HG02852 (cell line): ENCODE data around the gene PLEKHH3.

ENCODE experiments used
- ATAC-seq: cut with Tn5 transposase; IDR thresholded peaks from one replicate; pipeline ENCODE4 v1.9.1; 2021; ENCODE audit warnings: mild to moderate bottlenecking, moderate library complexity; ENCODE audit not compliant: unreplicated experiment

Gene PLEKHH3

GRCh38 chr17:42686520-42687128, 9.8 kb upstream of the PLEKHH3 start:
- no peak for ATAC-seq

GRCh38 chr17:42685831-42686230, 9.0 kb upstream of the PLEKHH3 start:
- ATAC-seq, result no peak

DNA sequence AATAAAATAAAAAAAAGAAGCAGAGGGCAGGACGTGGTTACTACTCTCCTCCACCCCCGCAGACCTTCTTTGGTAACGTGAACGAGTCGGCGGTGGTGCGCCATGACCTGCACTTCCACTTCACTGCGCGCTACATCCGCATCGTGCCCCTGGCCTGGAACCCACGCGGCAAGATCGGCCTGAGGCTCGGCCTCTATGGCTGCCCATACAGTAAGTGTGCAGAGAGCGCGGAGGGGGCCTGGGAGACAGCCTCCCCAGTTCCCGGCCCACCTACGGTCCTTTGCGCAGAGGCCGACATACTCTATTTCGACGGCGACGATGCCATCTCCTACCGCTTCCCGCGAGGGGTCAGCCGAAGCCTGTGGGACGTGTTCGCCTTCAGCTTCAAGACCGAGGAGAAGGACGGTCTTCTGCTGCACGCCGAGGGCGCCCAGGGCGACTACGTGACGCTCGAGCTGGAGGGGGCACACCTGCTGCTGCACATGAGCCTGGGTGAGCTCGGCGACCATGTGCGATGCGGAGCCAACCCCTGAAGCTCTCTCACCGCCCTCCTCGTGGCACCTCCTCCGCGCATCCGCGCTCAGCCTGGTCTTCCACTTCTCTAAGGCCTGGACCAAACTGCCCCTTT, 8.2 kb upstream of the PLEKHH3 start:
- no peak for ATAC-seq

DNA sequence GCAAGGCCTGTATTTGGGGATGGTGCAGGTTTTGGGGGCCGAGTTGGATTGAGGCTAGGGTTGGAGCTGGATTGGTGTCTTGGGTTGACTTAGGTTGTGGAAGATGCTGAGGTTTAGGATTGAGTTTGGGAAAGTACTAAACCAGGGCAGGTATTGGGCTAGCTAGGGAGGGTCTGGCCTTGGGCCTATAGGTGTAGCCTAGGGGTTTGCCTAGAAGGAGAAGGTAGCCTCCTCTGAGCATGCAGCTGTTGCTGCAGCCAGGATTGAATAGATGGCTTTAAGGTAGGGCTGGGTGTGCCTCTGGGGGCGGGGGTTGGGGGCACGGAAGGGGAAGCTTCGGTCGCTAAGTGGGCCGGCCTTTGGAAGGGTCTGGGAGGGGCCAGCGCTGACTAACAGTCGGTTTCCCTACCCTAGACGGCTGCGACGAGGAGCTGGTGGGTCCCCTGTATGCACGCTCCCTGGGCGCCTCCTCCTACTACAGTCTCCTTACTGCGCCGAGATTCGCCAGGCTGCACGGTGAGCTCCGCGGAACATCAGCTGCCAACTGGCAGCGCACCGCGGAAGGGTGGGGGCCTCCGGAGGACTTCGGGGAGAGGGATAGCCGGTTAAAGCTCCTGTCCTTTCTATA, 6.7 kb upstream of the PLEKHH3 start:
- no peak for ATAC-seq

- ATAC-seq, result no peak
These were observed 6.1 kb upstream of the PLEKHH3 start for GRCh38 chr17:42682722-42683403.

- no peak for ATAC-seq
These were observed 5.4 kb upstream of the PLEKHH3 start, which contains the start of gene CNTNAP1 for GRCh38 chr17:42681976-42682721. Gene CNTNAP1, plus strand, starts transcription at chr17:42682531. Its CDS starts 299 bp downstream, at chr17:42682830.

- ATAC-seq, result no peak
These were observed 3.6 kb upstream of the PLEKHH3 start for GRCh38 chr17:42680331-42680808.

DNA sequence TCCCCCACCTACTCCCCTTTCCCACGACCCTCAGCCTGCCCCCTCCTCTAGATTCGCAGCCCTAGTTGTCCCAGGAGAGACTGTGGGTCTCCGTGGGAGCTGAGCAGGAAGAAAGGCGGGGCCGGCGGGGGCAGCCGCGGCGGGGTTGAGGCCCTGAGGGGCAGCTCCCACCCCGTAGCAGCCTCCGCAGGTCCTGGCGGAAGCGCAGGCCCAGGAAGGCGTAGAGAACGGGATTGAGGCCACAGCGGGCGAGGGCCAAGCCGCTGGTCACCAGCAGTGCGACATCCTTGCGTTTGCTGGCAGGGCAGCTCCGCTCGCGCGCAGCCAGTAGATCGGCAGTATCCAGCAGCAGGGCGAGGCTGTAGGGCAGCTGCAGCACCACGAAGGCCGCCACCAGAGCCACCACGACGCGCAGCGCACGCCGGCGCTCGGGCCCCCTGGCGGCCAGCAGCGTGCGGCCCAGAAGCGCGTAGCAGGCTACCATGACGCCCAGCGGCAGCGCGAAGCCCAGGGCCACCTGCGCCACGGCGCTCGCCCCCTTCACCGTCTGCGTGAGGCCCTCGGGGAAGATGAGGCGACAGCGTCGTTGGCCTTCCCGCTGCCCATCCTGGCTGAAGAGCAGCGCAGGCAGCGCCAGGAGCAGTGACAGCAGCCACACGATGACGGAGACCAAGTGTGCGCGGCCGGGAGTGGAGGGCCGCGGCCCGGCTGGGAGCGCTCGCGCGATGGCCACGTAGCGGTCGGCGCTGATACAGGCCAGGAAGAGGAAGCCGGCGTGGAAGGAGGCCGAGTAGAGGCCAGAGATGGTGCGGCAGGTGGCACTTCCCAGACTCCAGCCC, 2.9 kb upstream of the PLEKHH3 start:
- no peak for ATAC-seq

DNA sequence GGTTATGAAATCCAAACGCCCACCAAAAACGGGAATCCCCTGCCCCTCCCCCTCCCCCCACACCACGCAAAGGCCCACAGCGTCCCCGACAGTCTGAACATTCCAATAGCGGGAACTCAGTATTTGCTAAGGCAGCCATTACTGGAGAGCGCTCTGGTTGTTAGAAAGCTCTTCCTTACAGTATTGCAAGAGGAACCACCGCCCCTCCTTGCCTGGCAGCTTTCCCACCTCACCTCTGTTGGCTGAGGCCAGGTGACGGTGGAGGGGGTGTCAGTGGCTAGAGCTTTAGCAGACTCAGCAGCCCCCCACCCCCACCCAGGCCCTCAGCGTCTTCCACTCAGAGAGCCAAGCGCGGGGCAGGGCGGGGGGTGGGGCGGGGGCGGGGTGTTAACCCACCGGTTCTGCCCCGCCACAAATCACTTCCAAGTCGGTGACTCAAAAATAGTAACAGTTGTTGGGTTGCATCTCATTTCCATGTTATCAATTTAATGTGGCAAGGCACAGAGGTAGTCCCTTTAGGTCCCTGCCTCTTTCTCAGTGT, 2.2 kb upstream of the PLEKHH3 start:
- no peak for ATAC-seq

- ATAC-seq, result peak; percentile 21
These were observed 1.4 kb upstream of the PLEKHH3 start for GRCh38 chr17:42677921-42678781.

GRCh38 chr17:42677012-42677857, 441 bp upstream of the PLEKHH3 start:
- peak; percentile 63 for ATAC-seq

GRCh38 chr17:42675965-42676423, 800 bp downstream of the PLEKHH3 start:
- no peak for ATAC-seq

GRCh38 chr17:42675348-42675964, 1.3 kb downstream of the PLEKHH3 start:
- no peak for ATAC-seq

DNA sequence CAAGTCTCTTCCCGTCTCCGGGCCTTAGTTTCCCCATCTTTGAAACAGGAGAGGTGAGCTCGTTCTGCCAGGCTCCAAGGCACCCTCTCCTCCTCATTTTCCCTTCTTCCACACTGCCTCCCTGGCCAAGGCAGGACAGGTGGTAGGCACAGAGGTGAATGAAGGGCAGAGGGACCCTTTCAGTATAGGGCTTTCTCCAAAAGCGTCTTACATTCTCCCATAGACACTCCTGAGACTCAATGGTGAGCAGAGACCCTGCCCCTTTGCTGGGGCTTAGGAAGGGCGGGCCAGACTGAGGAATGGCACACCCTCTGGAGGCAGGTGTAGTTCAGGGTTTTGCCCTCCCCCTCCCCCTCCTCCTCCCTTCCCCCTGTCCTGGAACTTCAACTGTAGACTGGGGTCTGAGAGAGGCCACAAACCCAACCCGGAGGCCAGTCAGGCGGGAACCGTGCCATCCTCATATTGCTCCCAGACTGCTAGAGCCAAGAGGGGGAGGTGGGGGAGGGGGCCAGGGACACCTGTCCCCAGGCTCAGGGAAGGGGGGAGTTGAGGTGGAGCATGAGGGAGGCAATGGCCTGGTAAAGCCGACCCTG, 1.9 kb downstream of the PLEKHH3 start:
- no peak for ATAC-seq

GRCh38 chr17:42673885-42674754, 2.7 kb downstream of the PLEKHH3 start:
- ATAC-seq, result no peak
